B cell (primary cell): Measurements from ENCODE around the gene TSKU. TPM values are rescaled to one million over a fixed set of nuclear protein-coding genes. Genes with fewer than 3 reads are reported as not detected.

ENCODE experiments used
- ATAC-seq: fragments of 200-7000 bp; cut with Tn5 transposase; one replicate; pipeline ENCODE4 v1.10.0; 2021; ENCODE audit warnings: low read depth, mild to moderate bottlenecking, moderate number of reproducible peaks, moderate library complexity
- CTCF ChIA-PET: fragments of 350-600 bp; sonication (Branson Sonifier 250); formaldehyde crosslinking; loops from one replicate; lab custom pipeline; 2021; ENCODE audit warnings: antibody characterized with exemption, inconsistent platforms; lab: Charles Lee
- POLR2A ChIA-PET: fragments of 350-600 bp; sonication (Branson Sonifier 250); formaldehyde crosslinking; loops from one replicate; lab custom pipeline; 2021; ENCODE audit warnings: antibody characterized with exemption; lab: Charles Lee
- DNase-seq: peaks from one replicate; pipeline ENCODE4 v3.0.0; 2013
- H2AFZ ChIP-seq: 2 replicates; pipeline ENCODE4 v1.6.1; 2012; ENCODE audit warnings: mild to moderate bottlenecking, low read depth, low read length; ENCODE audit not compliant: insufficient read depth, poor library complexity, severe bottlenecking
- H3K27ac ChIP-seq, 2 donors: 1 replicate in 1 of 2; 2 replicates in 1 of 2; pipeline ENCODE4 v1.5.1; 2012 to 2013; ENCODE audit warnings: low read length in 2 of 2, mild to moderate bottlenecking in 2 of 2, moderate library complexity in 1 of 2
- H3K27me3 ChIP-seq, 4 experiments: fragments of 200-600 bp in 1 of 4; sonication (generic) in 1 of 4; replicated peaks in 1 of 4; 1 replicate in 2 of 4; 2 replicates in 2 of 4; pipeline versions ENCODE4 v1.6.1 to v1.7.0; 2013 to 2016; ENCODE audit warnings: low read length in 3 of 4, mild to moderate bottlenecking in 2 of 4, mixed read lengths in 1 of 4, moderate library complexity in 1 of 4; ENCODE audit not compliant: insufficient read depth in 4 of 4, control insufficient read depth in 3 of 4; ENCODE audit errors: control extremely low read depth in 1 of 4
- H3K36me3 ChIP-seq, 2 experiments: replicated peaks in 1 of 2; 1 replicate in 1 of 2; 2 replicates in 1 of 2; pipeline versions ENCODE4 v1.6.1 to v1.7.1; 2013; ENCODE audit warnings: low read length in 1 of 2; ENCODE audit not compliant: insufficient read depth in 2 of 2, control insufficient read depth in 1 of 2; ENCODE audit errors: control extremely low read depth in 1 of 2, extremely low read depth in 1 of 2
- H3K4me1 ChIP-seq, 2 donors: fragments of 200-600 bp in 1 of 2; sonication (generic) in 1 of 2; 1 replicate in 1 of 2; 2 replicates in 1 of 2; pipeline versions ENCODE4 v1.5.1 to v1.6.1; 2013 to 2017; ENCODE audit warnings: low read length in 2 of 2; ENCODE audit not compliant: control insufficient read depth in 2 of 2, insufficient read depth in 2 of 2
- H3K4me2 ChIP-seq: replicated peaks from 2 replicates; pipeline ENCODE3; 2012; ENCODE audit warnings: mild to moderate bottlenecking, low read depth, low read length; ENCODE audit not compliant: poor library complexity, severe bottlenecking
- H3K4me3 ChIP-seq, 5 experiments: fragments of 200-600 bp in 1 of 5; sonication (generic) in 1 of 5; 1 replicate in 3 of 5; 2 replicates in 2 of 5; pipeline versions ENCODE4 v1.5.1 to v1.7.0; 2011 to 2016; ENCODE audit warnings: low read length in 4 of 5, mild to moderate bottlenecking in 4 of 5, low read depth in 2 of 5, control low read depth in 1 of 5, moderate library complexity in 1 of 5; ENCODE audit not compliant: insufficient read depth in 1 of 5; ENCODE audit errors: control extremely low read depth in 1 of 5, extremely low read depth in 1 of 5
- H3K79me2 ChIP-seq: fragments of 200-600 bp; sonication (generic); one replicate; pipeline ENCODE4 v1.6.0; 2016; ENCODE audit warnings: low read length; ENCODE audit not compliant: control insufficient read depth, insufficient read depth
- H3K9ac ChIP-seq: fragments of 200-600 bp; sonication (generic); 2 replicates; pipeline ENCODE4 v1.6.1; 2017; ENCODE audit warnings: mild to moderate bottlenecking, low read length, moderate library complexity
- H3K9me3 ChIP-seq, 3 donors: one replicate each; pipeline versions ENCODE4 v1.6.1 to v1.7.1; 2013; ENCODE audit warnings: low read length in 2 of 3; ENCODE audit not compliant: control insufficient read depth in 2 of 3, insufficient read depth in 1 of 3; ENCODE audit errors: control extremely low read depth in 1 of 3
- H4K20me1 ChIP-seq: 2 replicates; pipeline ENCODE4 v1.6.0; 2012; ENCODE audit warnings: mild to moderate bottlenecking, low read length; ENCODE audit not compliant: insufficient read depth, control insufficient read depth, poor library complexity, severe bottlenecking
- H3K27ac Mint-ChIP-seq: one replicate; pipeline ENCODE4 v1.8.0; 2021; ENCODE audit warnings: mixed read lengths
- H3K27me3 Mint-ChIP-seq: one replicate; pipeline ENCODE4 v1.8.0; 2021; ENCODE audit warnings: mixed read lengths
- H3K4me1 Mint-ChIP-seq: one replicate; pipeline ENCODE4 v1.8.0; 2021; ENCODE audit warnings: mixed read lengths
- H3K4me3 Mint-ChIP-seq: one replicate; pipeline ENCODE4 v1.8.0; 2021; ENCODE audit warnings: mixed read lengths
- H3K9me3 Mint-ChIP-seq: one replicate; pipeline ENCODE4 v1.8.0; 2022; ENCODE audit warnings: mixed read lengths; ENCODE audit not compliant: insufficient read depth
- EZH2 ChIP-seq: IDR thresholded peaks from 2 replicates; pipeline ENCODE4 v1.6.1; 2012; ENCODE audit warnings: borderline replicate concordance, low read depth, mild to moderate bottlenecking, moderate library complexity, low read length; ENCODE audit not compliant: insufficient read depth, poor library complexity, severe bottlenecking
- WGBS: methylation state at CpG from one replicate; pipeline ENCODE4 v1.1.5; 2013; ENCODE audit warnings: missing lambda C conversion rate; ENCODE audit not compliant: insufficient coverage; 5-methylcytosine and 5-hydroxymethylcytosine counted together
- intact Hi-C: fragments of 100-400 bp; cut with micrococcal nuclease; formaldehyde crosslinking; loops from one replicate; pipeline ENCODE4 v1.10.0; 2022
- polyA plus RNA-seq: library from polyadenylated mRNA; depleted of rRNA; stranded (reverse); fragments of >200 nt; gene quantifications from 2 replicates; pipeline ENCODE4 v1.2.3, GENCODE V29; 2012
- total RNA-seq, 2 donors: library from RNA; stranded (reverse); fragments of 120-200 nt in 1 of 2; gene quantifications; 1 replicate in 1 of 2; 2 replicates in 1 of 2; pipeline versions ENCODE4 v1.2.3 to v1.2.4, GENCODE V29; 2013 to 2022
- TF ChIP-seq, protein P1 (sequence below): fragments of 200-600 bp; IDR thresholded peaks from one replicate; pipeline ENCODE4 v1.8.0; 2022; ENCODE audit warnings: antibody characterized with exemption, mild to moderate bottlenecking

TSKU gene
- total and polyA plus RNA-seq, 2 donors (not counting 1 experiment from before 2014, with no cell fraction given): not detected

DNA sequence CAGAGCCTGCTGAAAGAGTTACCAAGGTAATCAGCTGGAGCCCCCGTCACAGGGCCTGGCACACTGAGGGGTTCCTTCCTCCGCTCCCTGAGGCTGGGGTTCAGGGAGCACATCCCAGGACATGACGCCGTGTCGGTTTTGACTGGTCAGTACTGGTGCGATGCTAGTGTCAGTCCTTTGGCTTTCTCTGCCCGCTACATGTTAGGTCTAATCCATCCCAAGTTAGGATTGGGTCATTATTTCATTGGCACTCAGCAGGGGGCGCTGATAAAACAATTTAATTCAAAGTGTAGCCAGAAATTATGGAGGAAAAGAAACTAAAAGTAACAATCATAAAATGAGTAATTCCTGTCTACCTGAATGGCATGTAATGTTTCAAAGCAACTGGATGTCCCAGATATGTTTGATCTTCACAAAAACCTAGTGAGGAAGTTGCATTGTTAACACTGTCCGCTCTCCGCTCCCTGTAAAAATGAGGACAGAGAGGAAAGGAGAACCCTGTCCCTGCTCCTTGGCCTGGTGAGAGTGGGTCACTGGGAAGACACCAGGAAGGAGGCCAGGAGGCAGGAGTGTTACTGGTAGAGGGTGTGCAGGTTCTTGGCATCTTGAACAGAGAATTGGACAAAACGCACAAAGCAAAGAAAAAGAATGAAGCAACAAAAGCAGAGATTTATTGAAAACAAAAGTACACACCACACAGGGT is 27.1 kb downstream of the TSKU start:
- no peaks in the 10 kb centered on the region for H3K36me3 ChIP-seq
- TF ChIP-seq EZH2: no peak
- TF ChIP-seq, protein P1, sequence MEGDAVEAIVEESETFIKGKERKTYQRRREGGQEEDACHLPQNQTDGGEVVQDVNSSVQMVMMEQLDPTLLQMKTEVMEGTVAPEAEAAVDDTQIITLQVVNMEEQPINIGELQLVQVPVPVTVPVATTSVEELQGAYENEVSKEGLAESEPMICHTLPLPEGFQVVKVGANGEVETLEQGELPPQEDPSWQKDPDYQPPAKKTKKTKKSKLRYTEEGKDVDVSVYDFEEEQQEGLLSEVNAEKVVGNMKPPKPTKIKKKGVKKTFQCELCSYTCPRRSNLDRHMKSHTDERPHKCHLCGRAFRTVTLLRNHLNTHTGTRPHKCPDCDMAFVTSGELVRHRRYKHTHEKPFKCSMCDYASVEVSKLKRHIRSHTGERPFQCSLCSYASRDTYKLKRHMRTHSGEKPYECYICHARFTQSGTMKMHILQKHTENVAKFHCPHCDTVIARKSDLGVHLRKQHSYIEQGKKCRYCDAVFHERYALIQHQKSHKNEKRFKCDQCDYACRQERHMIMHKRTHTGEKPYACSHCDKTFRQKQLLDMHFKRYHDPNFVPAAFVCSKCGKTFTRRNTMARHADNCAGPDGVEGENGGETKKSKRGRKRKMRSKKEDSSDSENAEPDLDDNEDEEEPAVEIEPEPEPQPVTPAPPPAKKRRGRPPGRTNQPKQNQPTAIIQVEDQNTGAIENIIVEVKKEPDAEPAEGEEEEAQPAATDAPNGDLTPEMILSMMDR: peak; percentile 64
- POLR2A ChIA-PET: no interaction called here
- peak; percentile 38 for DNase-seq
- no peak overlapping the region for H3K4me2 ChIP-seq
- H3K4me1 ChIP-seq: peaks cover 0 to 5% of the 10 kb centered on the region in 2 donors
- no peaks in the 10 kb centered on the region for H3K79me2 ChIP-seq
- H4K20me1 ChIP-seq: no peaks in the 10 kb centered on the region
- intact Hi-C loops: no loop called here
- H3K4me1 Mint-ChIP-seq: no peaks in the 10 kb centered on the region
- H3K27ac Mint-ChIP-seq: no peak overlapping the region
- no peak overlapping the region for H3K9ac ChIP-seq
- CTCF ChIA-PET: interaction anchor here (1.0 to 7.0 kb wide), 5 partner anchors 23 to 282 kb away, joined by 4 to 96 read pairs (median 4); no protein-coding TSS in a partner anchor
- peaks cover 17% of the 10 kb centered on the region for H3K27me3 Mint-ChIP-seq
- H2AFZ ChIP-seq: peak overlapping the region; percentile 43
- peaks cover 0 to 23% (median 7%) of the 10 kb centered on the region in 4 experiments for H3K27me3 ChIP-seq
- peaks cover 0 to 13% (median 4%) of the 10 kb centered on the region in 3 donors for H3K9me3 ChIP-seq
- H3K9me3 Mint-ChIP-seq: peaks cover under 1% of the 10 kb centered on the region
- no peak overlapping the region for H3K27ac ChIP-seq
- no peak overlapping the region for H3K4me3 ChIP-seq
- WGBS: 83% methylated on average over 9 of the region's 11 CpGs
- no peak for ATAC-seq
- no peak overlapping the region for H3K4me3 Mint-ChIP-seq

DNA sequence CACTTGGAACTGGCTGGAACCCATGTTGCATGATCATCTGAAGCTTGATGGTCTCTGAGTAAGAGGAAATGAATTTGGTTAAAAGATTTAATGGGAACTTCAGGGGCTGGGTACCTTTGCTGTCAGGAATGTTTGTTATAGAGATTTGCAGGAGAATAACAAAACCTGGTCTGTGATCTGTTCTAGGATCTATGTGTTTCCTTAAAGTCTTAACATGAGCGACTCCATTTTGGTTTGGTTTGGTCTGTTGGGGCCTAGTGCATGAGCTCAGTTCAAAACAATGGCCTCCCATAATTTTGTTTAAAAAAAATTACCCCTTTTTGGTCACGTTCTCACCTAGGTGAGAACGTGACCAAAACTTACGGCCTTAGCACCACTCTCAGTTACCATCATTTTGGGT is 28.1 kb downstream of the TSKU start:
- intact Hi-C loops: no loop called here
- Mint-ChIP-seq H3K4me1 (no peaks in the 10 kb centered on the region), H3K4me3 (no peak overlapping the region), H3K9me3 (peaks cover 6% of the 10 kb centered on the region), H3K27me3 (peaks cover 7% of the 10 kb centered on the region), H3K27ac (no peak overlapping the region)
- DNase-seq: no peak
- Histone ChIP-seq H3K4me2 (no peak overlapping the region), H3K9me3 (peaks cover 0 to 13% (median 7%) of the 10 kb centered on the region in 3 donors), H3K9ac (no peak overlapping the region), H3K36me3 (no peaks in the 10 kb centered on the region), H3K27ac (no peak overlapping the region), H4K20me1 (no peaks in the 10 kb centered on the region), H3K4me1 (peaks cover 0 to 5% of the 10 kb centered on the region in 2 donors), H3K4me3 (no peak overlapping the region), H3K79me2 (no peaks in the 10 kb centered on the region), H3K27me3 (peaks cover 0 to 13% (median 3%) of the 10 kb centered on the region in 4 experiments), H2AFZ (peak overlapping the region; percentile 43)
- ATAC-seq: no peak
- WGBS: 93% methylated on average over 3 of the region's 4 CpGs
- ChIA-PET CTCF (interaction anchor here (1.3 to 7.0 kb wide), 4 partner anchors 9 to 279 kb away, joined by 3 to 96 read pairs (median 6); no protein-coding TSS in a partner anchor), POLR2A (interaction anchor here (0.6 kb wide), 1 partner anchor 109 kb away, joined by 6 read pairs; no protein-coding TSS in a partner anchor)
- TF ChIP-seq, protein P1: no peak
- no peak for TF ChIP-seq EZH2
